Gastrocnemius medialis (tissue), 4 donors: Measurements from ENCODE around the gene HSDL2.

Experiments used
- CTCF ChIP-seq, 5 experiments: fragments of 450-650 bp in 3 of 5; fragments of 200-600 bp in 2 of 5; sonication (generic) in 2 of 5; IDR thresholded peaks in 4 of 5; conservative IDR thresholded peaks in 1 of 5; 1 replicate in 4 of 5; 2 replicates in 1 of 5; pipeline ENCODE4 v1.5.1; 2016 to 2019; ENCODE audit warnings: antibody characterized with exemption in 5 of 5, mild to moderate bottlenecking in 3 of 5, moderate library complexity in 3 of 5
- POLR2A ChIP-seq, 2 donors: fragments of 450-650 bp; IDR thresholded peaks; one replicate each; pipeline ENCODE4 v1.6.1; 2017; ENCODE audit warnings: antibody characterized with exemption in 2 of 2, mild to moderate bottlenecking in 2 of 2, moderate library complexity in 2 of 2

GRCh38 chr9:112377087-112377486, 2.8 kb upstream of the HSDL2 start:
- TF ChIP-seq CTCF (IDR thresholded peaks at IDR 0.05 in 4 of 5, conservative IDR thresholded peaks at IDR 0.05 in 1 of 5) (no peak), POLR2A (IDR thresholded peaks at IDR 0.05) (no peak)
